Measurements from ENCODE around the gene CARD9. TPM values are rescaled to one million over a fixed set of nuclear protein-coding genes. Genes with fewer than 3 reads are reported as not detected.

Gene CARD9
- total RNA-seq, 1 donor from 2014 or later, result 0.89 TPM

DNA sequence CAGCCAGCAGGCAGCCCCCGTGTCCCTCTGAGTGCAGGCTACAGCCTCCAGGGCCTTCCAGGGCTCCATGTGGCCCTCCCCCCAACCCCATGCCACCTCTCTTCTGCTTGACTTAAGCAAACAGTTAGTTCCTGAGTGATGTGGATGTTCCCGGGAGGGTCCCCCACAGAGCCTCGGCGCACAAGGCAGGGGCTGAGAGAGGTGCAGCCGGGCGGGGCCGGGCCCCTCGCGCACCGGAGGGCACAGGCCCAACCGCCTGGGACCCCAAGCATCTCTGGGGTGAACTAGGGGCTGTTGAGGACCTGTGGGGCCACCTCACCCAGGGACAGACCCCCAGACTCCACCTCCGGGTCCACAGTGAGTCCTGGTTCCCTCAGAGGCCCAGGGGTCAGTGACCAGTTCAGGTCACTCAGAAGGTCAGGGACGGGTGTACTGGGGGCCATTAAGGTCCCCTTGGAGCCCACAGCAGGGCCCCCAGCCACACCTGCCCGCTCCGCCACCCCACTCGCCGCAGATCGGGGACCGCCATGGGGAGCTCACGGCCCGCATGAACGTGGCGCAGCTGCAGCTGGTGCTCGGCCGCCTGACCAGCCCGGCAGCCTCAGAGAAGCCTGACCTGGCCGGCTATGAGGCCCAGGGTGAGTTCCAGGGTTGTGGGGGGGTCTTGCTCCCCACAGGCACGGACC is 33.0 kb downstream of the CARD9 start:
- Mint-ChIP-seq H3K27ac (no peak overlapping the region), H3K4me3 (no peak overlapping the region), H3K4me1 (peaks cover 5% of the 10 kb centered on the region), H3K9me3 (no peaks in the 10 kb centered on the region), H3K36me3 (ENCODE audit: low read depth) (no peaks in the 10 kb centered on the region), H3K27me3 (no peaks in the 10 kb centered on the region)
- ATAC-seq (ENCODE audit: low read depth) (no peak), DNase-seq (no peak)
- POLR2A ChIA-PET, result no interaction called here
- TF ChIP-seq, protein P1, sequence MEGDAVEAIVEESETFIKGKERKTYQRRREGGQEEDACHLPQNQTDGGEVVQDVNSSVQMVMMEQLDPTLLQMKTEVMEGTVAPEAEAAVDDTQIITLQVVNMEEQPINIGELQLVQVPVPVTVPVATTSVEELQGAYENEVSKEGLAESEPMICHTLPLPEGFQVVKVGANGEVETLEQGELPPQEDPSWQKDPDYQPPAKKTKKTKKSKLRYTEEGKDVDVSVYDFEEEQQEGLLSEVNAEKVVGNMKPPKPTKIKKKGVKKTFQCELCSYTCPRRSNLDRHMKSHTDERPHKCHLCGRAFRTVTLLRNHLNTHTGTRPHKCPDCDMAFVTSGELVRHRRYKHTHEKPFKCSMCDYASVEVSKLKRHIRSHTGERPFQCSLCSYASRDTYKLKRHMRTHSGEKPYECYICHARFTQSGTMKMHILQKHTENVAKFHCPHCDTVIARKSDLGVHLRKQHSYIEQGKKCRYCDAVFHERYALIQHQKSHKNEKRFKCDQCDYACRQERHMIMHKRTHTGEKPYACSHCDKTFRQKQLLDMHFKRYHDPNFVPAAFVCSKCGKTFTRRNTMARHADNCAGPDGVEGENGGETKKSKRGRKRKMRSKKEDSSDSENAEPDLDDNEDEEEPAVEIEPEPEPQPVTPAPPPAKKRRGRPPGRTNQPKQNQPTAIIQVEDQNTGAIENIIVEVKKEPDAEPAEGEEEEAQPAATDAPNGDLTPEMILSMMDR (IDR thresholded peaks at IDR 0.05), result no peak
- CTCF ChIA-PET, result no interaction called here
- intact Hi-C loops (cut with micrococcal nuclease), result no loop called here

DNA sequence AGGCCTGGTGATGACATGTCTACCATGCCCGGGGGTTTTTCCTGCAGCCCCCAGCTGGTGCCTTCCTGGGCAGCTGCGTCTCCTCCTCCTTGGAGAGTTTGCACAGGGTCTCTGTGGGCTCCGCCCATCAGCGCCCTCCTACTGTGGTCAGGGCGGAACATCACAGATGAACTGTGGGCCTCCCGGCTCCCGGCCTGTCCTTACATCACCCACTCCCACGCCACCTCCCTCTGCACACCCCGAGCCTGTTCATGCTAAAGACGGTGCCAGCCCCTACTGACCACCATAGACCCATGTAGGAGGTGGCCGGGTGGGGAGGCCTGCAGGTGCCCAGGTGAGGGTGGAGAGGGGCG is 33.5 kb downstream of the CARD9 start:
- POLR2A ChIA-PET, result no interaction called here
- CTCF ChIA-PET, result interaction anchor here (0.6 kb wide), 1 partner anchor 99 kb away, joined by 3 read pairs; no protein-coding TSS in a partner anchor
- no peak overlapping the region for H3K4me3 Mint-ChIP-seq
- H3K36me3 Mint-ChIP-seq (ENCODE audit: low read depth), result no peaks in the 10 kb centered on the region
- intact Hi-C loops (cut with micrococcal nuclease), result loop anchor here (1.0 kb wide), 3 partner anchors 60 to 304 kb away; partner anchors contain the start of gene SNAPC4
- peaks cover 5% of the 10 kb centered on the region for H3K4me1 Mint-ChIP-seq
- no peak for DNase-seq
- H3K9me3 Mint-ChIP-seq, result no peaks in the 10 kb centered on the region
- no peak for ATAC-seq (ENCODE audit: low read depth)
- TF ChIP-seq, protein P1 (IDR thresholded peaks at IDR 0.05), result no peak
- no peaks in the 10 kb centered on the region for H3K27me3 Mint-ChIP-seq
- H3K27ac Mint-ChIP-seq, result no peak overlapping the region

DNA sequence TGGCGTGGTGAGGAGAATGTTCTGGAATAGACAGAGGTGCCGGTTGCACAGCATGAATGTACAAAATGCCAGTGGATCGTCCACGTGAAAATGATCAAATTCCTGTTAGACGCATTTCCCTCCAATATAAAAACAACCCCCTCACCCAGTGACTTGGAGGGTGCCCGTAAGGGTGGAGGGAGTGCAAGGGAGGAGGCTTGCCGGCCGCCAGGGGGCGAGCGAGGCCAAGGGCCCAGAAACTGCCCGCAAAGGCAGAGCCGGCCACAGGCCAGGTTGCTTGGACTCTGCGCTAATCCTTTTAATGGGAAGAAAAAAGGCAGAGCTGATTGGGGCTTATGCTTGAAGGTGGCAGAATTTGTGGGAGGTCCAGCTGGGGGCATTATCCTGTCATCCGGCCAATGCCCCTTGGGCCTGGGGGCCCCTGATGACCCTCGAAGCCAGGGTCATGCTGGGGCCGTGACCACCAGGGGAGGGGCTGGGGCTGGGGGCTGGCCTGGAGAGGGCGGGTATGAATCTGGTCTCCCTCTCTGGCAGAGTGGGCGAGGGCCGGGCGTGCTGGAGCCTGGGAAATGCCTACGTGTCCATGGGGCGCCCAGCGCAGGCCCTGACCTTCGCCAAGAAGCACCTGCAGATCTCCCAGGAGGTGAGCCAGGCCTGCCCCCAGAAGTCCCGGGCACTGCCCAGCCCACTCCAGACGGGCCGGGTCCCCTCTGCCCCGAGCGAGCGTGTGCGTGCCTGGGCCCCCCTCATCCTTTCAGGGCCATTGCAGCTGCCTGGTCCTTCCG is 34.1 kb downstream of the CARD9 start:
- TF ChIP-seq, protein P1 (IDR thresholded peaks at IDR 0.05), result no peak
- ATAC-seq (ENCODE audit: low read depth), result peak; percentile 61
- Mint-ChIP-seq H3K36me3 (ENCODE audit: low read depth) (no peaks in the 10 kb centered on the region), H3K9me3 (no peaks in the 10 kb centered on the region), H3K4me3 (no peak overlapping the region), H3K27ac (no peak overlapping the region), H3K27me3 (no peaks in the 10 kb centered on the region), H3K4me1 (peaks cover 5% of the 10 kb centered on the region)
- intact Hi-C loops (cut with micrococcal nuclease), result loop anchor here (1.0 kb wide), 3 partner anchors 61 to 305 kb away; partner anchors contain the start of gene SNAPC4
- ChIA-PET CTCF (interaction anchor here (0.6 kb wide), 1 partner anchor 99 kb away, joined by 3 read pairs; no protein-coding TSS in a partner anchor), POLR2A (no interaction called here)
- peak; percentile 54 for DNase-seq

DNA sequence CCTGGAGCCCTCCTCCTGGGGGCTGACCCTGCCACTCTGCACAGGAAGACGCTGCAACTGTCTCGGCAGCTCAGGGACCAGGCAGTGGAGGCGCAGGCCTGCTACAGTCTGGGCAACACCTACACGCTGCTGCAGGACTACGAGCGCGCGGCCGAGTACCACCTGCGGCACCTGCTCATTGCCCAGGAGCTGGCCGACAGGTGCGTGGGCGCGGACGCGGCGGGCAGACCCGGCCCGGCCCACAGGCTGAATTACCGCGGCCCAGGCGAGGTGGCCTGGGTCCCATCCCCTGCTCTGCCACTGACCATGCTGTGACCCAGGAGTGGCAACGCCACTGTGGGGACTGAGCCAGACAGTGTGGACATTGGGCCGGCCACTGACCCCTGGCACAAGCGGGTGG is 35.0 kb downstream of the CARD9 start:
- H3K4me3 Mint-ChIP-seq, result no peak overlapping the region
- no peak for DNase-seq
- ATAC-seq (ENCODE audit: low read depth), result no peak
- no peaks in the 10 kb centered on the region for H3K27me3 Mint-ChIP-seq
- H3K9me3 Mint-ChIP-seq, result no peaks in the 10 kb centered on the region
- no peaks in the 10 kb centered on the region for H3K36me3 Mint-ChIP-seq (ENCODE audit: low read depth)
- no peak overlapping the region for H3K27ac Mint-ChIP-seq
- H3K4me1 Mint-ChIP-seq, result peaks cover 5% of the 10 kb centered on the region
- ChIA-PET POLR2A (no interaction called here), CTCF (no interaction called here)
- TF ChIP-seq, protein P1 (IDR thresholded peaks at IDR 0.05), result no peak
- intact Hi-C loops (cut with micrococcal nuclease), result no loop called here

Data from activated B cell treated with CpG ODN at 0.5 μM for 24 hours (primary cell).